HEK293 (cell line): ENCODE data around the gene XPNPEP1.

Experiments
- GLI4 ChIP-seq: fragments of 450-650 bp; formaldehyde crosslinking; IDR thresholded peaks from 2 replicates; pipeline ENCODE4 v1.5.1; 2016; ENCODE audit warnings: missing biosample characterization, missing genetic modification characterization
- KLF10 ChIP-seq: fragments of 450-650 bp; IDR thresholded peaks from 2 replicates; pipeline ENCODE4 v1.5.1; 2018; ENCODE audit warnings: missing biosample characterization, mild to moderate bottlenecking, missing genetic modification characterization
- OSR2 ChIP-seq: fragments of 450-650 bp; formaldehyde crosslinking; IDR thresholded peaks from 2 replicates; pipeline ENCODE4 v1.5.1; 2016; ENCODE audit warnings: missing biosample characterization, missing genetic modification characterization
- RBAK ChIP-seq: fragments of 450-650 bp; formaldehyde crosslinking; IDR thresholded peaks from 2 replicates; pipeline ENCODE4 v1.5.1; 2016; ENCODE audit warnings: missing biosample characterization, missing genetic modification characterization
- ZBTB1 ChIP-seq: fragments of 450-650 bp; formaldehyde crosslinking; IDR thresholded peaks from 2 replicates; pipeline ENCODE4 v1.5.1; 2016; ENCODE audit warnings: missing biosample characterization, missing genetic modification characterization
- ZBTB17 ChIP-seq: fragments of 450-650 bp; formaldehyde crosslinking; IDR thresholded peaks from 2 replicates; pipeline ENCODE4 v1.5.1; 2016; ENCODE audit warnings: missing biosample characterization, missing genetic modification characterization
- ZEB2 ChIP-seq: fragments of 450-650 bp; formaldehyde crosslinking; IDR thresholded peaks from 2 replicates; pipeline ENCODE4 v1.5.1; 2016; ENCODE audit warnings: missing biosample characterization, missing genetic modification characterization
- ZFP69B ChIP-seq: fragments of 450-650 bp; formaldehyde crosslinking; IDR thresholded peaks from 2 replicates; pipeline ENCODE4 v1.5.1; 2016; ENCODE audit warnings: missing biosample characterization, missing genetic modification characterization
- ZNF133 ChIP-seq: fragments of 450-650 bp; formaldehyde crosslinking; IDR thresholded peaks from 2 replicates; pipeline ENCODE4 v1.5.1; 2016; ENCODE audit warnings: missing biosample characterization, missing genetic modification characterization
- ZNF341 ChIP-seq: fragments of 450-650 bp; formaldehyde crosslinking; IDR thresholded peaks from 2 replicates; pipeline ENCODE4; 2016; ENCODE audit warnings: low read depth, missing biosample characterization, missing genetic modification characterization
- ZNF488 ChIP-seq: fragments of 450-650 bp; formaldehyde crosslinking; IDR thresholded peaks from 2 replicates; pipeline ENCODE4 v1.5.1; 2016; ENCODE audit warnings: missing biosample characterization, missing genetic modification characterization
- ZNF501 ChIP-seq: fragments of 450-650 bp; formaldehyde crosslinking; IDR thresholded peaks from 2 replicates; pipeline ENCODE4 v1.5.1; 2016; ENCODE audit warnings: missing biosample characterization, missing genetic modification characterization
- ZNF510 ChIP-seq: fragments of 450-650 bp; formaldehyde crosslinking; IDR thresholded peaks from 2 replicates; pipeline ENCODE4 v1.5.1; 2018; ENCODE audit warnings: mild to moderate bottlenecking, missing genetic modification characterization, missing biosample characterization; ENCODE audit not compliant: insufficient replicate concordance
- ZNF544 ChIP-seq: fragments of 450-650 bp; formaldehyde crosslinking; IDR thresholded peaks from 2 replicates; pipeline ENCODE4 v1.5.0; 2017; ENCODE audit warnings: missing biosample characterization, missing genetic modification characterization
- ZNF629 ChIP-seq: fragments of 450-650 bp; formaldehyde crosslinking; IDR thresholded peaks from 2 replicates; pipeline ENCODE4 v1.5.1; 2017; ENCODE audit warnings: missing biosample characterization, missing genetic modification characterization
- ZNF843 ChIP-seq: fragments of 450-650 bp; formaldehyde crosslinking; IDR thresholded peaks from 2 replicates; pipeline ENCODE4 v1.5.1; 2016; ENCODE audit warnings: missing biosample characterization, missing genetic modification characterization
- ZSCAN23 ChIP-seq: fragments of 450-650 bp; formaldehyde crosslinking; IDR thresholded peaks from 2 replicates; pipeline ENCODE4 v1.5.1; 2016; ENCODE audit warnings: missing biosample characterization, missing genetic modification characterization
- TF ChIP-seq, protein P1 (sequence below): fragments of 450-650 bp; formaldehyde crosslinking; IDR thresholded peaks from 2 replicates; pipeline ENCODE4 v1.5.1; 2016; ENCODE audit warnings: missing biosample characterization, missing genetic modification characterization
- TF ChIP-seq, protein P2 (sequence below): fragments of 450-650 bp; formaldehyde crosslinking; IDR thresholded peaks from 2 replicates; pipeline ENCODE4 v1.5.1; 2016; ENCODE audit warnings: missing biosample characterization, missing genetic modification characterization
- TF ChIP-seq, protein P3 (sequence below): fragments of 450-650 bp; formaldehyde crosslinking; IDR thresholded peaks from 2 replicates; pipeline ENCODE4 v1.5.1; 2016; ENCODE audit warnings: missing biosample characterization, missing genetic modification characterization
- TF ChIP-seq, protein P4 (sequence below): fragments of 450-650 bp; formaldehyde crosslinking; IDR thresholded peaks from 2 replicates; pipeline ENCODE4 v1.5.1; 2016; ENCODE audit warnings: missing biosample characterization, missing genetic modification characterization

The XPNPEP1 gene

GRCh38 chr10:109961174-109962001 lies 38.1 kb upstream of the XPNPEP1 start (continued):
- TF ChIP-seq ZNF341 (tag by site-specific recombination) (no peak), ZNF501 (tag by site-specific recombination) (peak; percentile 61; the same call in 1 of the 2 replicates), ZNF510 (tag by site-specific recombination) (no peak), ZNF133 (tag by site-specific recombination) (no peak), ZSCAN23 (peak; percentile 61; the same call in 1 of the 2 replicates), KLF10 (tag by site-specific recombination) (peak; percentile 85), ZBTB1 (0 out of 2 replicates have a peak, but pooled peaks have one; percentile 43), OSR2 (peak; percentile 78), ZBTB17 (tag by site-specific recombination) (peak; percentile 69; the same call in 1 of the 2 replicates), GLI4 (tag by site-specific recombination) (no peak), ZNF488 (peak; percentile 57; the same call in 1 of the 2 replicates), ZEB2 (tag by site-specific recombination) (peak; percentile 86), ZNF544 (tag by site-specific recombination) (no peak), RBAK (tag by site-specific recombination) (no peak), ZNF629 (peak; percentile 99), ZFP69B (tag by site-specific recombination) (peak; percentile 15; the same call in 1 of the 2 replicates), ZNF843 (tag by site-specific recombination) (peak; percentile 93)
- TF ChIP-seq, protein P1, sequence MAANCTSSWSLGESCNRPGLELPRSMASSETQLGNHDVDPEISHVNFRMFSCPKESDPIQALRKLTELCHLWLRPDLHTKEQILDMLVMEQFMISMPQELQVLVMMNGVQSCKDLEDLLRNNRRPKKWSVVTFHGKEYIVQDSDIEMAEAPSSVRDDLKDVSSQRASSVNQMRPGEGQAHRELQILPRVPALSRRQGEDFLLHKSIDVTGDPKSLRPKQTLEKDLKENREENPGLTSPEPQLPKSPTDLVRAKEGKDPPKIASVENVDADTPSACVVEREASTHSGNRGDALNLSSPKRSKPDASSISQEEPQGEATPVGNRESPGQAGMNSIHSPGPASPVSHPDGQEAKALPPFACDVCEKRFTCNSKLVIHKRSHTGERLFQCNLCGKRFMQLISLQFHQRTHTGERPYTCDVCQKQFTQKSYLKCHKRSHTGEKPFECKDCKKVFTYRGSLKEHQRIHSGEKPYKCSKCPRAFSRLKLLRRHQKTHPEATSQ (tag by site-specific recombination) = 0 out of 2 replicates have a peak, but pooled peaks have one; percentile 37
- TF ChIP-seq, protein P2, sequence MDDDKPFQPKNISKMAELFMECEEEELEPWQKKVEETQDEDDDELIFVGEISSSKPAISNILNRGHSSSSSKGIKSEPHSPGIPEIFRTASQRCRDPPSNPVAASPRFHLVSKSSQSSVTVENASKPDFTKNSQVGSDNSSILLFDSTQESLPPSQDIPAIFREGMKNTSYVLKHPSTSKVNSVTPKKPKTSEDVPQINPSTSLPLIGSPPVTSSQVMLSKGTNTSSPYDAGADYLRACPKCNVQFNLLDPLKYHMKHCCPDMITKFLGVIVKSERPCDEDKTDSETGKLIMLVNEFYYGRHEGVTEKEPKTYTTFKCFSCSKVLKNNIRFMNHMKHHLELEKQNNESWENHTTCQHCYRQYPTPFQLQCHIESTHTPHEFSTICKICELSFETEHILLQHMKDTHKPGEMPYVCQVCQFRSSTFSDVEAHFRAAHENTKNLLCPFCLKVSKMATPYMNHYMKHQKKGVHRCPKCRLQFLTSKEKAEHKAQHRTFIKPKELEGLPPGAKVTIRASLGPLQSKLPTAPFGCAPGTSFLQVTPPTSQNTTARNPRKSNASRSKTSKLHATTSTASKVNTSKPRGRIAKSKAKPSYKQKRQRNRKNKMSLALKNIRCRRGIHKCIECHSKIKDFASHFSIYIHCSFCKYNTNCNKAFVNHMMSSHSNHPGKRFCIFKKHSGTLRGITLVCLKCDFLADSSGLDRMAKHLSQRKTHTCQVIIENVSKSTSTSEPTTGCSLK (tag by site-specific recombination) = no peak
- TF ChIP-seq, protein P3, sequence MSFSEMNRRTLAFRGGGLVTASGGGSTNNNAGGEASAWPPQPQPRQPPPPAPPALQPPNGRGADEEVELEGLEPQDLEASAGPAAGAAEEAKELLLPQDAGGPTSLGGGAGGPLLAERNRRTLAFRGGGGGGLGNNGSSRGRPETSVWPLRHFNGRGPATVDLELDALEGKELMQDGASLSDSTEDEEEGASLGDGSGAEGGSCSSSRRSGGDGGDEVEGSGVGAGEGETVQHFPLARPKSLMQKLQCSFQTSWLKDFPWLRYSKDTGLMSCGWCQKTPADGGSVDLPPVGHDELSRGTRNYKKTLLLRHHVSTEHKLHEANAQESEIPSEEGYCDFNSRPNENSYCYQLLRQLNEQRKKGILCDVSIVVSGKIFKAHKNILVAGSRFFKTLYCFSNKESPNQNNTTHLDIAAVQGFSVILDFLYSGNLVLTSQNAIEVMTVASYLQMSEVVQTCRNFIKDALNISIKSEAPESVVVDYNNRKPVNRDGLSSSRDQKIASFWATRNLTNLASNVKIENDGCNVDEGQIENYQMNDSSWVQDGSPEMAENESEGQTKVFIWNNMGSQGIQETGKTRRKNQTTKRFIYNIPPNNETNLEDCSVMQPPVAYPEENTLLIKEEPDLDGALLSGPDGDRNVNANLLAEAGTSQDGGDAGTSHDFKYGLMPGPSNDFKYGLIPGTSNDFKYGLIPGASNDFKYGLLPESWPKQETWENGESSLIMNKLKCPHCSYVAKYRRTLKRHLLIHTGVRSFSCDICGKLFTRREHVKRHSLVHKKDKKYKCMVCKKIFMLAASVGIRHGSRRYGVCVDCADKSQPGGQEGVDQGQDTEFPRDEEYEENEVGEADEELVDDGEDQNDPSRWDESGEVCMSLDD (tag by site-specific recombination) = no peak
- TF ChIP-seq, protein P4, sequence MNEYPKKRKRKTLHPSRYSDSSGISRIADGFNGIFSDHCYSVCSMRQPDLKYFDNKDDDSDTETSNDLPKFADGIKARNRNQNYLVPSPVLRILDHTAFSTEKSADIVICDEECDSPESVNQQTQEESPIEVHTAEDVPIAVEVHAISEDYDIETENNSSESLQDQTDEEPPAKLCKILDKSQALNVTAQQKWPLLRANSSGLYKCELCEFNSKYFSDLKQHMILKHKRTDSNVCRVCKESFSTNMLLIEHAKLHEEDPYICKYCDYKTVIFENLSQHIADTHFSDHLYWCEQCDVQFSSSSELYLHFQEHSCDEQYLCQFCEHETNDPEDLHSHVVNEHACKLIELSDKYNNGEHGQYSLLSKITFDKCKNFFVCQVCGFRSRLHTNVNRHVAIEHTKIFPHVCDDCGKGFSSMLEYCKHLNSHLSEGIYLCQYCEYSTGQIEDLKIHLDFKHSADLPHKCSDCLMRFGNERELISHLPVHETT (tag by site-specific recombination) = peak; percentile 64
